Dermis microvascular lymphatic vessel endothelial cell (primary cell): ENCODE data around the gene TMEM123. TPM values are rescaled to one million over a fixed set of nuclear protein-coding genes. Genes with fewer than 3 reads are reported as not detected.
A peak's percentile ranks its signal among the peaks of the same experiment; 100 is the strongest.

Source experiments
- DNase-seq, 2 donors: peaks; one replicate each; pipeline versions ENCODE4 v3.0.0 to v3.0.0-alpha.2; 2010; ENCODE audit warnings: low read depth in 2 of 2
- total RNA-seq: library from RNA; depleted of rRNA; stranded (reverse); fragments of >200 nt; gene quantifications from 2 replicates; pipeline ENCODE4 v1.2.1, GENCODE V29; 2014

Gene TMEM123
- total RNA-seq, 1 donor from 2014 or later: 152 TPM

DNA sequence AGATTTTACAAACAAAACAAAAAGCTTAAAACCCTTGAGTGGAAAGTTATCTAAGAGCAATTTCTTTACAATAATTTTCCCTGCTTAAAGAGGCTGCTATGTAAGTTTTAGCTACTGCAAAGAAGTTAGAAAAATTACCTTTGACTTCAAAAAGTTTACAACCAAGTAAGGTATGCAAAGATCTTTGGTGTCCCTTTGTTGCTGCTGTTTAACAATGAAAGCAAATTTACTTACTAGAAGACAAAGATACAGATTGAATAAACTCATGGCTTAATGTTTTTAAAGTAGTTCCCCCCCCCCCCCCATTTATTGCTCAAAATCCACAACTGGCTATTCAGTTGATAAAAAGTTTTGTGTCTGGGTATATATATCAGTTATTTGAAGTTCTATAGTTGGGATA lies 26.0 kb downstream of the TMEM123 start:
- DNase-seq: no peak

DNA sequence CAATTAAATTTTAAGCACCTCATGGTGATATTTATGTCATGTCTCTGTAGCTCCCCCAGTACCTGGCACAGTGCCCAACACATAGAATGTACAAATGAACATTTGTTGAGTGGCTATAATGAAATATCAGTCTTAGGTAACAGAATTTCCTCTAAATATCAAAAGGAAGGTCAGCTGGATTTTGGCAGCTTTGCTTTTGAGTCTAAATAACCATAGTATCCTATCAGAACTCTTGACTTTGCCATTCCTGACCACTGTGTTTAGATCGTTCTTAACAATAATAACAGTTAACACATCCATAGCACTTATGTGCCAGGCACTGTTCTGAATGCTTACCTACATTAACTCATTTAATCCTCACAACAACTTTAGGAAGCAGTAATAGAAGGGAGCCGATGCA lies 26.6 kb downstream of the TMEM123 start:
- DNase-seq: no peak

- DNase-seq: no peak
Observed at GRCh38 chr11:102423936-102424335, 28.6 kb downstream of the TMEM123 start.

- DNase-seq: no peak
Observed at GRCh38 chr11:102422817-102423712, 29.5 kb downstream of the TMEM123 start.

GRCh38 chr11:102421261-102421660 lies 31.3 kb downstream of the TMEM123 start:
- no peak for DNase-seq

DNA sequence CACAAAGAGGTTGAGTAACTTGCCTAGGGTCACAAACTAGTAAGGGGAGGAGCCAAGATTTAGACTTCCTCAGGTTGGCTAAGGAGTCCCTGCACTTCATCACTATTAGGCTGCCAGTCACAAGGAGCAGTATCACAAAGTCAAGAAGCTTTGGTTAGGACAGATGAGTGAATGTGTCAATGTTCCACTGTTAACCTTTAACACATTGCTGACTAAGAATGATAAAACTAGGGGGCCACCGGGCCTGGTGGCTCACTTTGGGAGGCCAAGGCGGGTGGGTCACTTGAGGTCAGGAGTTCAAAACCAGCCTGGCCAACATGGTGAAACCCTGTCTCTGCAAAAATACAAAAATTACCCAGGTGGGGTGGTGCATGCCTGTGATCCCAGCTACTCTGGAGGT lies 32.0 kb downstream of the TMEM123 start:
- DNase-seq: no peak

- no peak for DNase-seq
Observed at GRCh38 chr11:102419181-102419580, 33.4 kb downstream of the TMEM123 start.

DNA sequence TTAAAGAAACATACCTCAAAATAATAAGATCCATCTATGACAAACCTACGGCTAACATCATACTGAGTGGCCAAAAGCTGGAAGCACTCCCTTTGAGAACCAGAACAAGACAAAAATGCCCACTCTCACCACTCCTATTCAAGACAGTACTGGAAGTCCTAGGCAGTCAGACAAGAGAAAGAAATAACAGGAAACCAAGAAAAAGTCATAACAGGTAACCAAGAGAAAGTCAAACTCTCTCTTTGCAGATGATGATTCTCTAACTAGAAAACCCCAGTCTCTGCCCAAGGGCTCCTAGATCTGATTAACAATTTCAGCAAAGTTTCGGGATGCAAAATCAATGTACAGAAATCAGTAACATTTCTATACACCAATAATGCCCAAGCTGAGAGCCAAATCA lies 35.6 kb downstream of the TMEM123 start:
- no peak for DNase-seq

DNA sequence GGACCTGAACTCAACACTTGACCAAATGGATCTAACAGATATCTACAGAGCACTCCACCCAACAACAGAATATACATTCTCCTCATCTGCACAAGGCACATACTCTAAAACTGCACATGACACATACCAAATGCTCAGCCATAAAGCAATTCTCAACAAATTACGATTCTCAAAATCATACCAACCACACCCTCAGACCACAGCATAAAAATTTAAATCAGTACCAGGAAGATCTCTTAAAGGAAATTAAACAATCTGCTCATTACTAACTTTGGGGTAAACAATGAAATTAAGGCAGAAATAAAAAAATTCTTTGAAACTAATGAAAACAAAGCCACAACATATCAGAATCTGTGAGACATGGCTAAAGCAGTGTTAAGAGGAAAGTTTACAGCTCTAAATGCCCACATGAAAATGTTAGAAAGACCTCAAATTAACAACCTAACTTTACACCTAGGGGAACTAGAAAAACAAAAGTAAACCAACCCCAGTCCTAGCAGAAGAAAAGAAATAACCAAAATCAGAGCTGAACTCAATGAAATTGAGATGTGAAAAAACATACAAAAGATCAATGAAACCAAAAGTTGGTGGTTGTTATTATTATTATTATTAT lies 37.2 kb downstream of the TMEM123 start:
- no peak for DNase-seq

DNA sequence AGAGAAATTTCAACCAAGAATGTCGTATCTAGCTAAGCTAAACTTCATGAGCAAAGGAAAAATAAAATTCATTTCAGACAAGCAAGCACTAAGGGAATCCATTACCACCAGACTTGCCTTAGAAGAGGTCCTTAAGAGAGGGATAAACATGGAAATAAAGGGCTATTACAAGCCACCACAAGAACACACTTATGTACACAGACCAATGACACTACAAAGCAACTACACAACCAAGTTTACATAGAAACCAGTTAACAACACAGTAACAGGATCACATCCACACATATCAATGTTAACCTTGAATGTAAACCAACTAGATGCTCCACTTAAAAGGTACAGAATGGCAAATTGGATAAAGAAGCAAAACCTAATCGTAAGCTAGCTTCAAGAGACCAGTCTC lies 38.0 kb downstream of the TMEM123 start:
- DNase-seq: no peak

GRCh38 chr11:102413497-102413896 lies 39.1 kb downstream of the TMEM123 start:
- no peak for DNase-seq

DNA sequence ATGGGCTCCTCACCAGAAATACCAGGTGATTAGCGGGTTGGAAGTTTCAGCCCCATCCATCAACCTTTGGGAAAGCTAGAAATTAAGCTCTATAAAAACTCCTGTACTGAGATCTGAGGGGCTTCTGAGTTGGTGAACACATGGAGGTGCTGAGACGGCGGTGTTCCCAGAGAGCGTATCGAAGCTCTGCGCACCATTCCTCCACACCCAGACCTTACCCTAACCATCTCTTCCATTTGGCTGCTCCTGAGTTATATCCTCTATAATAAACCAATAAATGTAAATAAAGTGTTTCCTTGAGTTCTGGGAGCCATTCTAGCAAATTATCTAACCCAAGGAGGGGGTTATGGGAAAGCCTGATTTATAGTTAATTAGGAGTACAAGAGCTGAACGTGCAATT lies 41.4 kb downstream of the TMEM123 start:
- DNase-seq: no peak

DNA sequence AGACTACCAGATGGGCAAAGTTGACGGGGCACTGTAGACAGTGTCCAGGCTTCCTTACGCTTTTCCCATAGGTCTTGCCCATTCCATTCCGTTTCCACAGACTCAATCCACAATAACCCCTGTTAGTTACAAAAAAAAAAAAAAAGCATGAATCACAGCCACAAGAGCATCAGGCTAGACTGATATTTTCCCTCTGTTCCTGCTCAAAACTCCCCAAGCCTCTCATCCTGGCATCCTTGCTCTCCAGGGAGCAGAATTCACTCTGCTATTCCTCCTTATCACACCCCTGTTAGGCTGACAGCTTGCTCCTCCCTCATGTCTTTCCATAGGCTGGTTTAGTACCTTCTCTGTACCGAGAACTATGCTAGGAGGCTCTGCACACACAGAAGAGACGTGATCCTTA lies 42.2 kb downstream of the TMEM123 start:
- no peak for DNase-seq

DNA sequence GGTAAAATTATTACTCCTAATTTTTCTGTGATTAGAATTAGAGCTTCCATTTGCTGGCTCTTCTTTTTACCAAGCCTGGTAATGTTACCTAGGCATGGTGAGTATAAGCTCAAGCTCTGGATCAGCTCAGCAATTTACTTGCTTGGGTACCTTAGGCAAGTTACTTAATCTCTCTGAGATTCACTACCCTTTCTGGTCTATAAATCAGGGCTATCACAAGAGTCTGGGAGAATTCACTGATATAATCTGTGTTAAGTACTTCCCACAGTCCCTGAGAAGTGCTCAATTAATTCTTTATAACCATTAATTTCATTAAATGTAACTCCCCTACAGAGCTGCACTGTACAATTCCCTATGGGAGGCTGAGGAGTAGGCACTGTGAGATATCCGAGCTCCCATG lies 44.2 kb downstream of the TMEM123 start:
- DNase-seq: no peak

DNA sequence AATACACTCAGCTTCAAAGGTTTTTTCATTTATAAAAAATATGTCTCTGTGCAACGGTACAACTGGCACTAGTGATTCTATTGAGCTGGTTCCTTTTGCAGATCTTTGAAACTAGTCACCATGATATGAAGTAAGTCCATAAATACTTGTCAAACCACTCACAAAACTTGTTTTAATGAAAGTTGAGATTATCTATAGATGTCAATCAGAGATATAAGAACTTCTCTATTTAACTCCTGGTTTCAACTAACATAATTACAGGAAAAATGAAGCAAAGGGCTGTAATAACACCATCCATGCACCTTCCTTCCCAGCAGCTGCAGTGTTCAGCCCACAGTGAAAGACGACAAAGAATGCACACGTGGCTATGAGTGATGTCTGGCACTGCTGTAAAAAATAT lies 44.7 kb downstream of the TMEM123 start:
- peak in 1 of 2 donors; percentile 46 for DNase-seq

DNA sequence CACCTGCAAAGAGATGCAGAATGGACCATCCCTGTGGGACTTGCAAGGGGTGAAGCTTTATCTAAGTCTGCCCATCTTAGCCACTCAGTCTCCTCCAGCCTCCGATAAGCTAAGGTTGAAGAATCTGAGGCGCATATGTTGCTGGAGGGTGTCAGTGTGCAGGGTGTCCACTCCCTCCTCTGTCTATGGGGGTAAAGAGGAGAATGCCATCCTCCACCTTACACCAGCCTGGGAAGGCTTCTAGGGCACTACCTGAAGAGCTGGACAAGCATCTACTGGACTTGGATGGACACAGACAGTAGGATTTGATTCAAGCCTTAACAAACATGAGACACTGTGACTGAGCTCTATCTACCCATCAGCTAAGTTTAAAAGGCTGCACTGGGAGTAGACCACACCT lies 46.5 kb downstream of the TMEM123 start:
- no peak for DNase-seq

- no peak for DNase-seq
Observed at GRCh38 chr11:102405501-102405900, 47.1 kb downstream of the TMEM123 start.

DNA sequence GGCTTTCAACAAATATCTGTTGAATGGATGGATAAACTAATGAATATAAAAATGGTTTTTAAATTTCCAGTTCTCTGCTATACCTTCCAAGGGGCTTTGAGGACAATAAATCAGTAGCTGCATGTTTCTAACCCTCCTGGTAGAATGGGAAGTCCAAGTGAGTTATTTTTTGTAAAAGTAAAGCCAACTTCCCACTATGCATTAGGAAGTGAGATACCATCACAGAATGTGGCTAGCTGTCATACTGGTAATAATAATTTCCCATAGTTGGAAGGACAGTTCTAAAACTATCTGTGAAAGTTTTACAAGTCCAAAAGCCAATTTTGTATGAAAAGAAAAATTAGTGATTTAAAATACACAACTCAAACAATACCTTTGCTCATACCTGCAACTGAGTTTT lies 50.0 kb downstream of the TMEM123 start:
- DNase-seq: no peak

GRCh38 chr11:102401905-102402304 lies 50.7 kb downstream of the TMEM123 start:
- no peak for DNase-seq

DNA sequence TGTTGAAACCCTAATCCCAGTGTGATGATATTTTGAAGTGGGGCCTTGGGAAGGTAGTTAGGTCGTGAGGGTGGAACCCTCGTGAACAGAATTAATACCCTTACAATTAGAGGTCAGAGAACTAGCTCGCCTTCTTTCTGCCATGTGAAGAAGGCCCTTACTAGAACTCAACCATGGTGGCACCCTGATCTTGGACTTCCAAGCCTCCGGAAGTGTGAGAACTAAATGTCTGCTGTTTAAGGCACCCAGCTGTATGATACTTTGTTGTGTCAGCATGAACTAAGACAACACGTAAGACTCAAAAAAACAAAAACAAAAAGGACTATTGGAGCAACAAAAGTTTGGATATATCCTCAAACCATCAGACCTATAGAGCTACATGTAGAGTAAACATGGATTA lies 52.0 kb downstream of the TMEM123 start:
- DNase-seq: no peak

DNA sequence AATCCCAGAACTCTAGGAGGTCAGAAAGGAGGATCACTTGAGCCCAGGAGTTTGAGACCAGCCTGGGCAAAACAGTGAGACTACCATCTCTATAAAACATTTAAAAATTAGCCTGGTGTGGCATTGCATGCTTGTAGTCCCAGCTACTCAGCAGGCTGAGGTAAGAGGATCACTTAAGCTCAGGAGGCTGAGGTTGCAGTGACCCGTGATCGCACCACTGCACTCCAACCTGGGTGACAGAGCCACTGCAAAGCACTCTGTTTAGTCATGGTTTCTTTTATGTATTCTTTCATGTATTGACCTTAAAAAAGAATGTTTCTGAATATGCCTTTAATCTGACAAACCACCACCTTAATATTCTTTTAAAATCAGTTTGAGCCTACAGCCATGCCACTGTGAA lies 53.4 kb downstream of the TMEM123 start:
- DNase-seq: no peak

- no peak for DNase-seq
Observed at GRCh38 chr11:102398297-102398696, 54.3 kb downstream of the TMEM123 start.
